KMS-11 (cell line): ENCODE measurements around the gene NPTXR.

Experiments
- H2AFZ ChIP-seq: fragments of 200-600 bp; sonication (generic); 2 replicates; pipeline ENCODE4 v1.6.1; 2016; ENCODE audit warnings: antibody characterized with exemption, mixed run types, low read depth
- H3K27ac ChIP-seq: fragments of 200-600 bp; sonication (generic); 2 replicates; pipeline ENCODE4 v1.6.1; 2016; ENCODE audit warnings: mild to moderate bottlenecking, mixed run types
- H3K27me3 ChIP-seq: fragments of 200-600 bp; sonication (generic); 2 replicates; pipeline ENCODE4 v1.6.1; 2017; ENCODE audit warnings: mild to moderate bottlenecking, low read depth, mixed run types, moderate library complexity; ENCODE audit not compliant: insufficient read depth
- H3K36me3 ChIP-seq: fragments of 200-600 bp; sonication (generic); 2 replicates; pipeline ENCODE4 v1.6.1; 2017; ENCODE audit warnings: mild to moderate bottlenecking, mixed run types; ENCODE audit not compliant: insufficient read depth
- H3K4me1 ChIP-seq: fragments of 200-600 bp; sonication (generic); 2 replicates; pipeline ENCODE4 v1.6.1; 2016; ENCODE audit warnings: mild to moderate bottlenecking, low read depth, mixed run types; ENCODE audit not compliant: poor library complexity, severe bottlenecking
- H3K4me2 ChIP-seq: fragments of 200-600 bp; sonication (generic); 2 replicates; pipeline ENCODE4 v1.7.0; 2016; ENCODE audit warnings: mild to moderate bottlenecking, mixed run types
- H3K4me3 ChIP-seq: fragments of 200-600 bp; sonication (generic); IDR thresholded peaks from 2 replicates; pipeline ENCODE4 v1.6.1; 2017; ENCODE audit warnings: low read depth, low read length, mixed read lengths; ENCODE audit not compliant: insufficient read depth
- H3K79me2 ChIP-seq: fragments of 200-600 bp; sonication (generic); 2 replicates; pipeline ENCODE4 v1.6.1; 2016; ENCODE audit warnings: low read depth, mixed run types; ENCODE audit not compliant: insufficient read depth
- H3K9ac ChIP-seq: fragments of 200-600 bp; sonication (generic); 2 replicates; pipeline ENCODE4 v1.6.1; 2016; ENCODE audit warnings: mild to moderate bottlenecking, mixed run types
- H4K20me1 ChIP-seq: fragments of 200-600 bp; sonication (generic); 2 replicates; pipeline ENCODE4 v1.6.1; 2016; ENCODE audit warnings: mild to moderate bottlenecking, mixed run types; ENCODE audit not compliant: insufficient read depth
- CTCF ChIP-seq: fragments of 200-600 bp; sonication (generic); conservative IDR thresholded peaks from 2 replicates; pipeline ENCODE4 v1.6.1; 2017; ENCODE audit warnings: low read depth, mild to moderate bottlenecking, antibody characterized with exemption, low read length, moderate library complexity, mixed read lengths

NPTXR gene

GRCh38 chr22:38850941-38851849, 7.4 kb upstream of the NPTXR start:
- Histone ChIP-seq H3K4me2 (no peak overlapping the region), H3K27me3 (peaks cover 83% of the 10 kb centered on the region), H3K36me3 (no peaks in the 10 kb centered on the region), H3K9ac (no peak overlapping the region), H2AFZ (no peak overlapping the region), H3K79me2 (no peaks in the 10 kb centered on the region), H3K27ac (no peak overlapping the region), H3K4me1 (no peaks in the 10 kb centered on the region), H4K20me1 (no peaks in the 10 kb centered on the region), H3K4me3 (no peak overlapping the region)
- TF ChIP-seq CTCF, result no peak

- H3K79me2 ChIP-seq, result no peaks in the 10 kb centered on the region
- H3K27ac ChIP-seq, result no peak overlapping the region
- H3K4me2 ChIP-seq, result no peak overlapping the region
- H3K9ac ChIP-seq, result no peak overlapping the region
- H3K36me3 ChIP-seq, result no peaks in the 10 kb centered on the region
- no peak overlapping the region for H2AFZ ChIP-seq
- TF ChIP-seq CTCF, result no peak
- peaks cover 85% of the 10 kb centered on the region for H3K27me3 ChIP-seq
- H3K4me3 ChIP-seq, result no peak overlapping the region
- no peaks in the 10 kb centered on the region for H4K20me1 ChIP-seq
- no peaks in the 10 kb centered on the region for H3K4me1 ChIP-seq
Measured at GRCh38 chr22:38850399-38850798, 6.6 kb upstream of the NPTXR start.

GRCh38 chr22:38849811-38850210, 6.0 kb upstream of the NPTXR start:
- H3K9ac ChIP-seq, result no peak overlapping the region
- no peak for TF ChIP-seq CTCF
- H2AFZ ChIP-seq, result no peak overlapping the region
- H3K79me2 ChIP-seq, result no peaks in the 10 kb centered on the region
- H3K4me1 ChIP-seq, result no peaks in the 10 kb centered on the region
- H4K20me1 ChIP-seq, result no peaks in the 10 kb centered on the region
- no peaks in the 10 kb centered on the region for H3K36me3 ChIP-seq
- peaks cover 87% of the 10 kb centered on the region for H3K27me3 ChIP-seq
- no peak overlapping the region for H3K4me3 ChIP-seq
- no peak overlapping the region for H3K4me2 ChIP-seq
- H3K27ac ChIP-seq, result no peak overlapping the region

GRCh38 chr22:38846412-38846811, 2.6 kb upstream of the NPTXR start:
- no peaks in the 10 kb centered on the region for H3K36me3 ChIP-seq
- no peak overlapping the region for H3K9ac ChIP-seq
- peaks cover 3% of the 10 kb centered on the region for H3K4me1 ChIP-seq
- no peak overlapping the region for H3K4me3 ChIP-seq
- H3K27ac ChIP-seq, result no peak overlapping the region
- H3K4me2 ChIP-seq, result no peak overlapping the region
- no peak for TF ChIP-seq CTCF
- H3K27me3 ChIP-seq, result peaks cover 91% of the 10 kb centered on the region
- no peaks in the 10 kb centered on the region for H3K79me2 ChIP-seq
- H4K20me1 ChIP-seq, result no peaks in the 10 kb centered on the region
- H2AFZ ChIP-seq, result no peak overlapping the region
